Ascending aorta (tissue), 2 donors: ENCODE measurements around the gene AHCTF1. TPM values are rescaled to one million over a fixed set of nuclear protein-coding genes. Genes with fewer than 3 reads are reported as not detected.
"Not testable (repeated sequence)": the region's sequence is repeated elsewhere in the genome, so short reads cannot be mapped to it uniquely, and the experiment has no call there.

Experiments
- DNase-seq, 2 donors: peaks; one replicate each; pipeline ENCODE4 v3.0.0-alpha.2; 2019; ENCODE audit warnings: low spot score in 2 of 2
- H3K27ac ChIP-seq, 2 donors: fragments of 200-600 bp; sonication (generic); one replicate each; pipeline ENCODE4 v1.5.1; 2016 to 2017; ENCODE audit warnings: mild to moderate bottlenecking in 1 of 2
- H3K27me3 ChIP-seq: fragments of 200-600 bp; sonication (generic); one replicate; pipeline ENCODE4 v1.5.1; 2017
- H3K36me3 ChIP-seq, 2 donors: fragments of 200-600 bp; sonication (generic); one replicate each; pipeline ENCODE4 v1.5.1; 2016
- H3K4me1 ChIP-seq, 2 donors: fragments of 200-600 bp; sonication (generic); one replicate each; pipeline ENCODE4 v1.5.1; 2016 to 2017; ENCODE audit warnings: mild to moderate bottlenecking in 1 of 2
- H3K4me3 ChIP-seq, 2 donors: fragments of 200-600 bp; sonication (generic); one replicate each; pipeline ENCODE4 v1.5.1; 2016 to 2017; ENCODE audit warnings: mild to moderate bottlenecking in 1 of 2
- H3K9me3 ChIP-seq, 2 donors: fragments of 200-600 bp; sonication (generic); one replicate each; pipeline ENCODE4 v1.5.1; 2016
- intact Hi-C: fragments of 100-400 bp; cut with DNase I; formaldehyde crosslinking; loops from one replicate; pipeline ENCODE4 v1.15.1; 2023
- total RNA-seq: library from RNA; depleted of rRNA; stranded (reverse); fragments of >200 nt; gene quantifications from one replicate; pipeline ENCODE4 v1.1.0, GENCODE V29; 2016
- TF ChIP-seq, protein P1 (sequence below), 3 experiments: fragments of 200-600 bp in 2 of 3; fragments of 450-650 bp in 1 of 3; sonication (generic) in 2 of 3; IDR thresholded peaks; one replicate each; pipeline ENCODE4 v1.5.1; 2016 to 2019; ENCODE audit warnings: antibody characterized with exemption in 3 of 3, mild to moderate bottlenecking in 1 of 3, moderate library complexity in 1 of 3

Gene AHCTF1
- total RNA-seq, 1 donor from 2014 or later = 16.5 TPM

DNA sequence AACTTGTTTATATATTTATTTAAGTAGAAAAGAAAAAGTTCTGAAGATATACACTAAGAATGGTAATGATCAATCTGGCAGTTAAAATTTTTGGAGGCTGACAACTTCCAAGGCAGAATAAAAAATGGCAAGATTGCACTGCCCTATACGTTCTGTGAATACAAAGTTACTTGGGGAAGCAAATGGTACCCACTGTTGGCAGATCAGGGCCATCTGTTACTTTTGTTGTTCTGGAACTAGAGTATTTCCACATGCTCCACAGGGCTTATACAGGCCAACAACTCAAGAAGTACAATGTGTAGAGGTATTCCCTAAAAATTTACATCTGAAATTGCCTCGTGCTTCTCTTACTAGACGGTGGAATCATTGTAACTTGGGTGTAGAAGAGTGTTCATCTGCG, 53.2 kb downstream of the AHCTF1 start:
- DNase-seq = no peak
- Histone ChIP-seq H3K4me3 (no peak overlapping the region), H3K27me3 (no peaks in the 10 kb centered on the region), H3K4me1 (no peaks in the 10 kb centered on the region), H3K36me3 (peaks cover 32 to 38% of the 10 kb centered on the region in 2 donors), H3K27ac (no peak overlapping the region), H3K9me3 (no peaks in the 10 kb centered on the region)
- TF ChIP-seq, protein P1, sequence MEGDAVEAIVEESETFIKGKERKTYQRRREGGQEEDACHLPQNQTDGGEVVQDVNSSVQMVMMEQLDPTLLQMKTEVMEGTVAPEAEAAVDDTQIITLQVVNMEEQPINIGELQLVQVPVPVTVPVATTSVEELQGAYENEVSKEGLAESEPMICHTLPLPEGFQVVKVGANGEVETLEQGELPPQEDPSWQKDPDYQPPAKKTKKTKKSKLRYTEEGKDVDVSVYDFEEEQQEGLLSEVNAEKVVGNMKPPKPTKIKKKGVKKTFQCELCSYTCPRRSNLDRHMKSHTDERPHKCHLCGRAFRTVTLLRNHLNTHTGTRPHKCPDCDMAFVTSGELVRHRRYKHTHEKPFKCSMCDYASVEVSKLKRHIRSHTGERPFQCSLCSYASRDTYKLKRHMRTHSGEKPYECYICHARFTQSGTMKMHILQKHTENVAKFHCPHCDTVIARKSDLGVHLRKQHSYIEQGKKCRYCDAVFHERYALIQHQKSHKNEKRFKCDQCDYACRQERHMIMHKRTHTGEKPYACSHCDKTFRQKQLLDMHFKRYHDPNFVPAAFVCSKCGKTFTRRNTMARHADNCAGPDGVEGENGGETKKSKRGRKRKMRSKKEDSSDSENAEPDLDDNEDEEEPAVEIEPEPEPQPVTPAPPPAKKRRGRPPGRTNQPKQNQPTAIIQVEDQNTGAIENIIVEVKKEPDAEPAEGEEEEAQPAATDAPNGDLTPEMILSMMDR (IDR thresholded peaks at IDR 0.05) = no peak
- intact Hi-C loops = no loop called here

DNA sequence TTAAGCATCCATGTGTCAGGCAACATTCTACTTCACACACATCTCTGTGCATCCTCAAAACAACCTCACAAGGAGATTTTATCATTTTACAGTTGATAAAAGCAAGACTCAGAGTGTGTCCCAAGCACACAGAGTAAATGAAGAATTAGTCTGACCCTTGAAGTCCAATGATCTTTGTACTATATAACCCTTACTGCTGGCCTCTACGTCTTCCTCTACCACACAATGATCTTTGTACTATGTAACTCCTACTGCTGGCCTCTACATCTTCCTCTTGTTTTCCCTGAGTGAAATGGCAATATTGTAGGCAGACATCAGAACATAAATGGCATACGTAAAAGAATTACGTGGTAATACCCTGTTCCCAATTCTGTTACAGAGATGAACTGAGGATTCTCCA, 55.3 kb downstream of the AHCTF1 start:
- DNase-seq = no peak
- TF ChIP-seq, protein P1 (IDR thresholded peaks at IDR 0.05) = no peak
- Histone ChIP-seq H3K27me3 (no peaks in the 10 kb centered on the region), H3K4me3 (no peak overlapping the region), H3K9me3 (no peaks in the 10 kb centered on the region), H3K27ac (no peak overlapping the region), H3K4me1 (no peaks in the 10 kb centered on the region), H3K36me3 (peaks cover 39 to 48% of the 10 kb centered on the region in 2 donors)
- intact Hi-C loops = no loop called here

DNA sequence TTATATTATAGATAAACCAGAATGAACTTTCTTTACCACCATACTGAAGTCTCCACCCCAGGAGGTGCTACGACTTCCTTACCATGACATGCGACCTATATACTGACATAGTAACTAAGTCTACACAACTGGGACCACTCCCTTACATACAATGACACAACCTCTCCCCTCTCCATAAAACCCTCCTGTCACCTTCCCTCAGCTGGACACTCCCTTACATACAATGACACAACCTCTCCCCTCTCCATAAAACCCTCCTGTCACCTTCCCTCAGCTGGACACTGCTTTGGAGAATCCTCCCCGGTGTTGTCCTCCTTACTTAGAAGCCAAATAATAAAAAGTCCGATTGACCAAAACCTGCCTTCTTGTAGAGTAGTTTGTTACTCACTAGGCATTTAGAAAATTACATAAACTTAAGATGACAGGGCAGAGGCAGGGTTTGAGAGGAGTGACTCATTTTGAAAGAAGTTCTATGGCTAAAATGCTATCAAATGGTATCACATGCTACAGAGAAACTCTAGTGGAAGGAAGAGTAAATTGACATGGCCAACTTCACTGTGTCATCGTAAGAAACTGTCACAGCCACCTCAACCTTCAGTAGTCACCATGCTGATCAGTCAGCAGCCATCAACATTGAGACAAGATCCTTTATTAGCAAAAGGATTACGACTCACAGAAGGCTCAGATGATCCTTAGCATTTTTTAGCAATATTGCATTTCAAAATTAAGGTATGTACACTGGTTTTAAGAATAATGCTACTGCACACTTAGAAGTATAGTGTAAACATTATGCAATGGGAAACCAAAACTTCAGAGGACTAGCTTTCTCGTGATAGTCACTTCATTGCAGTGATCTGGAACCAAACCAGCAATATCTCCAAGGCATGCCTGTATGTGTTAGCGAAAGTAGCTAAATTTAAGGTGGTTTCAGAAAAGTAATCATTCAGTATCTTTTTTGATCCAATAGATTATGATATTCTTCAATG, 56.4 kb downstream of the AHCTF1 start:
- no peak overlapping the region for H3K27ac ChIP-seq
- H3K27me3 ChIP-seq = no peaks in the 10 kb centered on the region
- intact Hi-C loops = no loop called here
- H3K9me3 ChIP-seq = no peaks in the 10 kb centered on the region
- no peak for DNase-seq
- peaks cover 49 to 53% of the 10 kb centered on the region in 2 donors for H3K36me3 ChIP-seq
- H3K4me3 ChIP-seq = no peak overlapping the region
- TF ChIP-seq, protein P1 (IDR thresholded peaks at IDR 0.05) = no peak
- no peaks in the 10 kb centered on the region for H3K4me1 ChIP-seq

DNA sequence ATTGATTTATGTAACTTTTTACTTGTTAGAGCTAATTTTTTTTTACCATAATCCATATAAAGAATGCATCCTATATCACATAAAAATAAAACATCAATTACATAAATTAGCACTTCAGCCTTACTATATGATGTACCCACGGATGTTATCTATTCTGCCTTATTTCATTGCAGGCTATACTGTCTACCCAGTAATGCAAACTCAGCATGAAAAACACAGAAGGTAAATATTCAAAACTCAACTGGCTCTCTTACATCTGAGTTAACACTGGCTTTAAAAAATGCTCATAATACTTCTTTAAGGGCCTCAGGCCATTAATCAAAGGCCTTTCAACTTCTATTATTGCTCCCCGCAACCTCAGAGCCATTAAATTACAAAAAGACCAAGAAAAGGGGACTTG, 65.8 kb downstream of the AHCTF1 start:
- Histone ChIP-seq H3K4me1 (no peaks in the 10 kb centered on the region), H3K36me3 (peaks cover 43 to 54% of the 10 kb centered on the region in 2 donors), H3K27ac (no peak overlapping the region), H3K27me3 (no peaks in the 10 kb centered on the region), H3K9me3 (no peaks in the 10 kb centered on the region), H3K4me3 (no peak overlapping the region)
- intact Hi-C loops = no loop called here
- TF ChIP-seq, protein P1 (IDR thresholded peaks at IDR 0.05) = no peak
- no peak for DNase-seq

DNA sequence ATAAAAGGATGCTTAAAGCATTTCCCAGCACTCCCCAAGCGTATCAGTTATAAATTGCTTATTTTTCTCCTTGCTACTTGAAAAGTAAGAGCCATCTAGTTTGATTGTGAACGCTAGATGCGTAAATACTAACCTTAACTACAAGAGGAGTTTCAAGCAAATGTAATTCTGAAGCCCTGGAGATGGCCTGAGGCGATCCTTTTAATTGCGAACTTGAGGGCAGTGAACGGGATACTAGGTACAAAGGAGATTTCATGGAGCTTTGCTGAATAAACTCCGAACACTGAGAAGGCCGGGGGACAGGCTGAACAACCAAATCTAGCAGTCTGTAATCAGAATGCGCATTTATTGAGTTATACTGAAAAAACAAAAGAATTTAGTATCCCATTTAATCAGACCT, 68.0 kb downstream of the AHCTF1 start:
- H3K4me3 ChIP-seq, DNase-seq, H3K9me3 ChIP-seq, H3K27ac ChIP-seq, intact Hi-C loops, H3K27me3 ChIP-seq, H3K4me1 ChIP-seq: not testable (repeated sequence)
- H3K36me3 ChIP-seq = peaks cover 44 to 61% of the 10 kb centered on the region in 2 donors

DNA sequence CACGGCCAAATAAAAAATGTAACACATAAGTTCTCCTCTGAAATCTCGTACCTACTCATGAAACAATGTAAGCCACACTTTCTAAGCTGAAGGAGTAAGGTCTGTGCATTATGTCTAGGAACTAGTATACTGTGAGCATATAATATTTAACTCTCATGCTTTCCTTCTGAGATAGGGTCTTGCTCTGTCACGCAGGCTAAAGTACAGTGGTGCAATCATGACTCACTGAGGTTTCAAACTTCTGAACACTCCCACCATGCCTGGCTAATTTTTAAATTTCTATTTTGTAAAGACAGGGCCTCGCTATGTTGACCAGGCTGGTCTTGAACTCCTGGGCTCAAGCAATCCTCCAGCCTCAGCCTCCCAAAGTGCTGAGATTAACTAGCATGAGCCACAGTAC, 71.3 kb downstream of the AHCTF1 start:
- intact Hi-C loops = no loop called here
- no peaks in the 10 kb centered on the region for H3K4me1 ChIP-seq
- peaks cover 53 to 73% of the 10 kb centered on the region in 2 donors for H3K36me3 ChIP-seq
- TF ChIP-seq, protein P1 (IDR thresholded peaks at IDR 0.05) = no peak
- no peak for DNase-seq
- no peak overlapping the region for H3K27ac ChIP-seq
- H3K9me3 ChIP-seq = no peaks in the 10 kb centered on the region
- no peaks in the 10 kb centered on the region for H3K27me3 ChIP-seq
- H3K4me3 ChIP-seq = no peak overlapping the region
